GM18517 (cell line): ENCODE measurements around the gene ZNF436.

Experiments
- ATAC-seq: cut with Tn5 transposase; IDR thresholded peaks from one replicate; pipeline ENCODE4 v1.9.1; 2021; ENCODE audit warnings: mild to moderate bottlenecking, moderate library complexity; ENCODE audit not compliant: unreplicated experiment

Gene ZNF436

DNA sequence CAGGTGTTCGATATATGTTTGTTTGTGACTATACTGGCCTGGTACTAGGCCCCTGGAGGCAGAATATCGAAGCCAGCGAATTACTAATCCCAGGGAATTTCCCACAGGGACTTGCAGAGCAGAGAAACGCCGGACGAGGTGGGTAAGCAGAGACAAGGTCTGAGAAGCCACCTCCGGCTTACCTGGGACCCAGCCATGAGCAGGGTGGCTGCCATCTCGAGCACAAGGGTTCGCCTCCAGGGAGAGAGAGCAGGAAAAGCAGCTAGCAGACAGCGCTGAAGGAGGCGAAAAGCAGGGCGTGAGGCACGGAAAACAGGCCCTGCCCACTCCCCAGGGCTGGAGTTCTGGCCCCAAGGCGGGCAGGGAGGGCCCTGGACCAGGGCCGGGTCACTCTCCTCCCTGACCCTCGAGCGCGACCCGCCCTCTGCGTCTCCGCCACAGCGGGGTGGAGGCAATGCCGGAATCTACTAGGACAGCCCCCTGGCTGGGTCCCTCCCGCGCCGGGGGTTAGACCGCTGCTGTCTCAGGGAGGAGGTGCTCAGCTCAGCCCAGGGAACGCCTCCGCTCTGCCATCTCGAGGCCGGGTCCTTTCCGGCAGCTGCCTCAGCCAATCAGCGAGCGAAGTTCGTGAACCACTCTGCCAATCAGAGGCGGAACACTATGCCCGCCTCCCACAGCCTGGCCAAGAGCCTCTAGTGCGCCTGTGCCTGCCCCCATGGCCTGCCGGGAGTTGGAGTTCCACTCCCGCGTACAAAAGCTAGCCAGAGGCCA, 1.7 kb downstream of the ZNF436 start:
- ATAC-seq: peak; percentile 86

DNA sequence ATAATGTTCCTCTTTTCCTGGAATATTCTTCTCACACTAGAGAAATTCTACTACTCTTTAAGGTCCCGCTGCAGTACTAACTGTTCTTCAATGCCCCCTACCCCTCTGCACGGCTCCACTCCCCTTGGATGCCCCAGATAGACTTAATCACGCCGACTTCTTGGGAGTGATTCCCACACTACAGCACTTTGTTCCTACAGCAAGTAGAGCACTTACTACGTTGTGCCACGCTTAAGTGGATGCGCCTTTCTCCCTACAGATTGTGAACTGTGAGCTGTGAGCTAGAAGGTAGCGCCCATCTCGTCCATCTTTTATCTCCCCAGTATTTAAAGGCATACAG, 2.2 kb downstream of the ZNF436 start:
- ATAC-seq: no peak

DNA sequence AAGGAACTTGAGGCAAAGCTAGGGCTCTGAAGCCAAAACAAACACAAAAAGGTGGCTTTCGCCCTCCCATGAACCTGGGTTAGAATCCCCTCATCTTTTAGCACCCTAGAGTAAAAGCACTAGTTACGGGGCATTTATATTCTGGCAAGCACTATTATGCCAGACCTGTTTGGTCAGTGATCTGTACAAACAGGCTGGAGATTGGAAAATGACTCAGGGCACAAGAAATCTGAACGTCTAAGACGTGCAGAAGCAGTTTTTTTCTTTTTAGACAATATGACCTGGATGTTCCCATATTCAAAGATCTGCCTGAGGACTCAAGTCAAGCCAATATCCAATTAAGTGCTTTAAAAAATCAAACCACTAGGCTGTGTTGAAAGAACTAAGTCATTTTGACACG, 3.0 kb downstream of the ZNF436 start:
- ATAC-seq: no peak

GRCh38 chr1:23366146-23366545, 3.5 kb downstream of the ZNF436 start:
- no peak for ATAC-seq

DNA sequence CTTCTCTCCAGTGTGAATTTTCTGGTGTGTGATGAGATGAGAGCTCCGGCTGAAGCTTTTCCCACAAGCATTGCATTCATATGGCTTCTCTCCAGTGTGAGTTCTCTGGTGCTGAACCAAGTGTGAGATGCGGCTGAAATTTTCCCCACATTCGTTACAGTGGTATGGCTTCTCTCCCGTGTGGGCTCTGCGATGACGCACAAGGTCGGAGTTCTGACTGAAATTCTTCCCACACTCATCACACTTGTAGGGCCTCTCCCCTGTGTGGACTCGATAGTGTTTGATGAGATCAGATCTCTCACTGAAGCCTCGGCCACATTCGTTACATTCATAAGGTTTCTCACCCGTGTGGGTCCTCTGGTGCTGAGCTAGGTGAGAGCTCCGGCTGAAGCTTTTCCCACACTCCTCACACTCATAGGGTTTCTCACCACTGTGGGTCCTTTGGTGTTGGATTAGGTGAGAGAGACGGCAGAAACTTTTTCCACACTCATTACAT, 7.4 kb downstream of the ZNF436 start:
- ATAC-seq: no peak

DNA sequence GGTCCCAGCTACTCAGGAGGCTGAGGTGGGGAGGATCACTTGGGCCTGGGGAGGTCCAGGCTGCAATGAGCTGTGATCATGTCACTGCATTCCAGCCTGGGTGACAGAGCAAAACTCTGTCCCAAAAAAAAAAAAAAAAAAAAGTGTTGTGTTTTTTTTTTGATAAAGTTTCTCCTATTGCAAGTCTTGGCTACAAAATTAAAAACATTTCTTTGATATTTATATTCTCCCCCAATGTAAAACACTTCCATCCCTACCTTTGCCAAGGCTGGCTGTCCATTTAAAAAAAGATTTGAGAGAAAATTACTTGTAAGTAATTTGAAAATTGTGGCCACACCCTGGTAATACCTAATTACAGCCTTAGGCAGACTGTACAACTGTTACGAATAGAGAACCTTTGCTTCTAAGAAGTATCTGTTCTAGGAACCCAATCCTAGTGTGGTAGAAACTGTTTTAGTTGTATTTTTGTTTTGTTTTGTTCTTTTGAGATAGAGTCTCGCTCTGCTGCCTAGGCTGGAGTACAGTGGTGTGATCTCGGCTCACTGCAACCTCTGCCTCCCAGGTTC, 11.2 kb downstream of the ZNF436 start:
- ATAC-seq: no peak

- ATAC-seq: no peak
Measured at GRCh38 chr1:23357138-23357908, 12.3 kb downstream of the ZNF436 start.

DNA sequence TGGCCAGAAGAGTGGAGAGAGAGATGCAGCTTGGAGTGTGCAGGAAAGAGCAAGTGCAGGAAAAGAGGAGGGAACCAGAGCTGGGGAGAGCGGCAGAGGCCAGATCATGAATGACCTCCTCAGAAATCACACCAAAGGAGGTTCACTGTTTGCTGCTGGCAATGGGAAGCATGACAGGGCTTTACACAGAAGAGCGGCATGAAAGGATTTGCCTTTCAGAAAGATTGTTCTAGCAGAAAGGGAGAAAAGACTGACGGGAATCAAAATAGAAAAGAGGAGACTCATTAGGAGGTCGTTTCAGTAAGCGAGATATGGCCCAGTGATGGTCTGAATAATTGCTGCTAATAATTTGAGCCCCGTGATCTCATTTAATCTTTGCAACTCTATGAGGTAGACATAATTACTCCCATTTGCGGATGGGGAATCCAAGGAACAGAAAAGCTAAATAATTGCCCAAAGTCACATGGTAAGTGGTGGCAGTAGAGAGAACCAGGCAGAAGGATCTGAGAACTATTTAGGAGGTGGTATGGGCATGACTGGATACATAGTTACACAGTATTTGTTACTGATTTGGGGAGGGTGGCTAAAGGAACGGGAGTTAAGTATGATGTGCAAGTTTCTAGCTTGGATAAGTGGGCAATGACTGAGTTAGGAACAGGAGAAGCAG, 13.0 kb downstream of the ZNF436 start:
- no peak for ATAC-seq

- no peak for ATAC-seq
Measured at GRCh38 chr1:23354245-23354644, 15.4 kb downstream of the ZNF436 start.

DNA sequence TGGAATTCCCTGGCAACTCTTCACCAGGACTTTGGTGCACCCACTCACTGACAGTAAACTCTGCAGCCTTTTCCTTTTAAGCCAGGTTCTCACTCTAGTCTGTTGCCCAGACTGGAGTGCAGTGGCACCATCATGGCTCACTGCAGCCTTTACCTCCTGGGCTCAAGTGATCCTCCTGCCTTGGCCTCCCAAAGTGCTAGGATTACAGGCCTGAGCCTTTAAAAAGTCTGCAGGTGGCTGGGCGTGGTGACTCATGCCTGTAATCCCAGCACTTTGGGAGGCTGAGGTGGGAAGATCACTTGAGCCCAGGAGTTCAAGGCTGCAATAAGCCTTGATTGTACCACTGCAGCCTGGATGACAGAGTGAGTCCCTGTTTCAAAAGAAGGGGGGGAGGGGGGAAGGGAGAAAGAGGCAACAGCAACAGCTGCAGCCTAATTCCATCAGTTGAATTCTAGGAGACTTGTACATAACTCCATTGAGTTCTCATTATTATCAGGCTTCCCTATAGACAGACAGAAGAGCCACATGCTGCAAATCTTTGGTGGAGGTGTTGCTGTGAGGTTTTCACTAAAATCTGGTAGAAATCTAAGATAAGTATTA, 17.4 kb downstream of the ZNF436 start:
- no peak for ATAC-seq

DNA sequence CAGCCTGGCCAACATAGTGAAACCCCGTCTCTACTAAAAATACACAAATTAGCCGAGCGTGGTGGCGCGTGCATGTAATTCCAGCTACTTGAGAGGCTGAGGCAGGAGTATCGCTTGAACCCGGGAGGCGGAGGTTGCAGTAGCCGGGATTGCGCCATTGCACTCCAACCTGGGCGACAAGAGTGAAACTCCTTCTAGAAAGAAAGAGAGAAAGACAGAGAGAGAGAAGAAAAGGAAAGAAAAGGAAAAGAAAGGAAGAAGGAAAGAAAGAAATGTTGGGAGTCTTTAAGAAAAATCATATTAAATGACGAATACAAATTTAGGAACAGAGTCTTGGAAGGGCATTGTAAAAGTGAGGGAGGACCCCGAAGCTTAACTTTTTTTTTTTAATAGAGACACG, 23.7 kb downstream of the ZNF436 start:
- no peak for ATAC-seq

DNA sequence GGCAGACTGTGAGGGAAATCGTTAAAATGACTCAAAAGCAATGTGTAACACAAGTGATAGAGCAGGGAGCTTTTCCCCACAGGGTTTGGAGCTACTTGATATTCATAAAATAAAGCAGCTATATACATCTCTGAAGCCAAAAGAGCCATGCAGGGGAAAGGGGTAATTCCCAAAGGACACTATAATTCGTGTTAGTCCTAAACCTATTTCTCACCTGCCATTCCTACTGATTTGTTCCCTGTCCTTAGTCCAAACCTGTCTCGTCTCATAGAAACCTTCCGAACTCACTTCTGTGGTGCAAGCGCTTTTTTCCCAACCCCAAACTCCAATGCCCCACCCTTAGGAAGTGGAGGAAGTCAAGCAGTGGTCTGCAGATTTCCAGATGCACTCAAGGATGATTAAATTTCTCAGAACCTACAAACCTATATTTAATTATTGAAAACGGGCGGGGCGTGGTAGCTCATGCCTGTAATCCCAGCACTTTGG, 24.6 kb downstream of the ZNF436 start:
- ATAC-seq: no peak

GRCh38 chr1:23344111-23344986, 25.3 kb downstream of the ZNF436 start, which contains the start of gene HNRNPR:
HNRNPR (minus strand) TSS chr1:23344284; CDS start chr1:23341008, 3,276 bp downstream.
- peak; percentile 80 for ATAC-seq

GRCh38 chr1:23343221-23344110, 26.2 kb downstream of the ZNF436 start:
- peak; percentile 12 for ATAC-seq

DNA sequence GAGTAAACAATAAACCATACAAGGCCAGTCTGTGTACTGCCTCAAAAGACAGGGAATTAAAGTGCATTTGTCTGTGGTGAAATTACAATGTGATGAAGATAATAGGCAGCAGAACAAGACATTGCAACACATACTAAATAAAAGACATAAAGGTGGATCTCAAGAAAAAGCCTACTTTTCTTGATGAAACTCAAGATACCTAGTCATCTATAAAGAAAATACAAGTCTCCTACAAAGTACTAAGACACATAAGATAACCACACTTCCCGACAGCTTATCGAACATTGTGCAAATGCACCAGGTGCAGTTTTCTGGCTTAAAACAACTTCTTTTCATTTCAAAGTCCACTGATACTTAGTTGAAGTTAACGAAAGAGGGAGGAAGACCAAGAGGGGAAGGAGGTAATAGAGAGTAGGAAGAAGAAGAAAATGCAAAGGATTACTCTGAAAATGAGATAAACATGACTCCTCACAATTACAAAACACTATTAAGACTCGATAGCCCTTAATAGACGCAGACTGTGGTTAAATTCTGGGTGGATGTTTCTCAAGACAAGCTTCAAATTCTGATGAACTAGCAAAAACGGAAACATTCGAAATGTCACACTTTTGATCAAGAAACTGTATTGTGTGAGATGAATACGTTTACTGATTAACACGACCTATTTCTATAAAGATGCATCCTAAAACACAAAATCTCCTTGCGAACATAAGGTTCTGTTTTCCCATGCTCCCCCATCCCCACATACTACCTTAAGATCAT, 27.5 kb downstream of the ZNF436 start:
- ATAC-seq: no peak

GRCh38 chr1:23339632-23340031, 30.0 kb downstream of the ZNF436 start:
- ATAC-seq: no peak

DNA sequence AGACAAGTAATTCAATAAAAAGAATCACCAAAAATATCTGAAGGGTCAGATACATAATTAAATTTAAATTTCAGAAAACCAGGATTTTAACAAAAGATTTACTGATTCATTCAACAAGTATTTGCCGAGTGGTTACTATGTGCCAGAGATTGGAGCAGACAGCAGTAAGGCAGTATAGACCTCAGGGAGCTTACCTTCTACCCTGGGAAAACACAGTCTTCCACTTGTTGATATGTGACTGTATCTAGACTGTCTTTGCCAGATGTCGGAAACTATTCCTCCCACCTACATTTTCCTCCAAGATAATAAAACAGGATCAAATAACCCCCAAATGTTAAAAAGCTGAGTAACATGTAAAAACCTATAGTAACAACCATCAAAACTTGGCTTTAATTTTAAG, 31.8 kb downstream of the ZNF436 start:
- no peak for ATAC-seq

- ATAC-seq: no peak
Measured at GRCh38 chr1:23331713-23332112, 37.9 kb downstream of the ZNF436 start.
